ENCODE data around the gene PTGES3L. TPM values are rescaled to one million over a fixed set of nuclear protein-coding genes. Genes with fewer than 3 reads are reported as not detected.
A peak's percentile ranks its signal among the peaks of the same experiment; 100 is the strongest.

The PTGES3L gene
- total and polyA plus RNA-seq, 2 of the 13 experiments (the other 11 are each of a cell fraction or from before 2014, with no cell fraction given) = 1.2 to 2.9 TPM

- no peak for TF ChIP-seq ZNF790 (CRISPR knock-in tag; IDR thresholded peaks at IDR 0.05; ENCODE audit: borderline replicate concordance)
- no peak for TF ChIP-seq THAP7 (CRISPR knock-in tag; IDR thresholded peaks at IDR 0.05)
- no peak for TF ChIP-seq ZNF83 (CRISPR knock-in tag; IDR thresholded peaks at IDR 0.05; ENCODE audit: borderline replicate concordance)
- TF ChIP-seq HNRNPLL (IDR thresholded peaks at IDR 0.05; ENCODE audit: low read depth, low read length, poor library complexity, severe bottlenecking) = no peak
- TF ChIP-seq ZNF160 (CRISPR knock-in tag; IDR thresholded peaks at IDR 0.05) = no peak
- no peak for TF ChIP-seq ZNF441 (CRISPR knock-in tag; IDR thresholded peaks at IDR 0.05; ENCODE audit: borderline replicate concordance)
- no peak for TF ChIP-seq ZNF672 (CRISPR knock-in tag; IDR thresholded peaks at IDR 0.05)
- no peak for TF ChIP-seq ZFAT (CRISPR knock-in tag; conservative IDR thresholded peaks at IDR 0.05)
- no peak for TF ChIP-seq ZHX1 (CRISPR knock-in tag; IDR thresholded peaks at IDR 0.05; ENCODE audit: low read depth)
- peak; percentile 73; the same call in 1 of the 2 replicates for TF ChIP-seq ZNF580 (CRISPR knock-in tag; IDR thresholded peaks at IDR 0.05; ENCODE audit: borderline replicate concordance, low read depth)
- TF ChIP-seq PRPF4 (IDR thresholded peaks at IDR 0.05; ENCODE audit: low read depth, low read length, poor library complexity, severe bottlenecking) = no peak
- TF ChIP-seq ZMYM3 (CRISPR knock-in tag; IDR thresholded peaks at IDR 0.05) = peak; percentile 87
- TF ChIP-seq TEAD3 (CRISPR knock-in tag; optimal IDR thresholded peaks at IDR 0.05; ENCODE audit: borderline replicate concordance) = peak; percentile 44
- peak; percentile 87 for TF ChIP-seq SALL1 (CRISPR knock-in tag; IDR thresholded peaks at IDR 0.05)
- no peak for TF ChIP-seq MAFF (IDR thresholded peaks at IDR 0.05; ENCODE audit: low read depth, low read length)
- peak; percentile 91 for TF ChIP-seq XRCC5 (optimal IDR thresholded peaks at IDR 0.05; ENCODE audit: low read length)
- TF ChIP-seq MXD1 (CRISPR knock-in tag; IDR thresholded peaks at IDR 0.05) = peak; percentile 36; the same call in 1 of the 2 replicates
- peak; percentile 22; the same call in 1 of the 2 replicates for TF ChIP-seq MEF2D (CRISPR knock-in tag; IDR thresholded peaks at IDR 0.05)
- no peak for TF ChIP-seq ZNF639 (CRISPR knock-in tag; conservative IDR thresholded peaks at IDR 0.05)
- TF ChIP-seq ZNF343 (CRISPR knock-in tag; IDR thresholded peaks at IDR 0.05) = 0 out of 2 replicates have a peak, but pooled peaks have one; percentile 33
- TF ChIP-seq ZNF235 (CRISPR knock-in tag; IDR thresholded peaks at IDR 0.05; ENCODE audit: borderline replicate concordance) = no peak
These were observed 27.0 kb upstream of the PTGES3L start, which contains the start of gene IFI35 (continued) for GRCh38 chr17:43006639-43007551.

Measured in HepG2 (cell line).